Kidney (tissue), 14 donors: ENCODE results near the gene GRIN1. TPM values are rescaled to one million over a fixed set of nuclear protein-coding genes. Genes with fewer than 3 reads are reported as not detected.

Experiments
- DNase-seq, 5 donors: peaks; one replicate each; pipeline ENCODE4 v3.0.0-alpha.2; 2013 to 2020
- FAIRE-seq: peaks from 2 replicates; lab custom pipeline; 2012; peaks lifted over from hg19 to GRCh38; lab: Jason Lieb, UNC
- H3K27ac ChIP-seq, 2 donors: one replicate each; pipeline ENCODE4 v1.7.0; 2013; ENCODE audit warnings: low read depth in 2 of 2, low read length in 2 of 2, inconsistent platforms in 1 of 2
- H3K27me3 ChIP-seq: one replicate; pipeline ENCODE4 v1.7.1; 2013; ENCODE audit warnings: low read length, inconsistent platforms; ENCODE audit not compliant: control insufficient read depth, insufficient read depth
- H3K36me3 ChIP-seq, 3 donors: one replicate each; pipeline versions ENCODE4 v1.7.0 to v1.7.1; 2013; ENCODE audit warnings: low read length in 3 of 3, control low read depth in 1 of 3, inconsistent platforms in 1 of 3; ENCODE audit not compliant: insufficient read depth in 3 of 3, control insufficient read depth in 2 of 3
- H3K4me1 ChIP-seq, 3 donors: one replicate each; pipeline versions ENCODE4 v1.7.0 to v1.7.1; 2013; ENCODE audit warnings: low read length in 3 of 3, inconsistent platforms in 1 of 3, low read depth in 1 of 3; ENCODE audit not compliant: control insufficient read depth in 2 of 3, insufficient read depth in 2 of 3
- H3K4me3 ChIP-seq, 3 donors: one replicate each; pipeline versions ENCODE4 v1.7.0 to v1.8.1; 2013; ENCODE audit warnings: low read length in 3 of 3, control low read depth in 1 of 3, inconsistent platforms in 1 of 3
- H3K9ac ChIP-seq, 3 donors: one replicate each; pipeline versions ENCODE4 v1.7.0 to v1.7.1; 2013; ENCODE audit warnings: low read length in 3 of 3, control low read depth in 1 of 3, inconsistent platforms in 1 of 3
- H3K9me3 ChIP-seq, 3 donors: one replicate each; pipeline versions ENCODE4 v1.7.0 to v1.7.1; 2013; ENCODE audit warnings: low read length in 3 of 3, control low read depth in 1 of 3, inconsistent platforms in 1 of 3; ENCODE audit not compliant: control insufficient read depth in 2 of 3, insufficient read depth in 1 of 3
- CTCF ChIP-seq: IDR thresholded peaks from 3 replicates; pipeline ENCODE4 v1.5.1; 2012; ENCODE audit warnings: mild to moderate bottlenecking, moderate library complexity, borderline replicate concordance; ENCODE audit not compliant: insufficient read depth; ENCODE audit errors: extremely low read depth
- intact Hi-C: fragments of 100-400 bp; cut with DNase I; formaldehyde crosslinking; loops from one replicate; pipeline ENCODE4 v1.11.1; 2022
- microRNA-seq: library from miRNA; unstranded; fragments of <30 nt; microRNA quantifications from one replicate; pipeline ENCODE4 v1.2.0, GENCODE V29; 2020
- polyA plus RNA-seq: library from polyadenylated mRNA; stranded (reverse); fragments of 350-450 nt; fragmentation: Illumina TruSeq; extraction: RNeasy Lipid Tissue Mini Kit (QIAGEN cat#74804); gene quantifications from one replicate; pipeline ENCODE4 v1.2.3, GENCODE V29; 2014; ENCODE audit warnings: low read depth, low replicate concordance; ENCODE audit not compliant: insufficient read depth
- total RNA-seq: library from RNA; stranded (reverse); fragmentation: NEBNext Ultra II Directional; extraction: Animal tissue kit (Norgen Biotek cat#: 25700); gene quantifications from one replicate; pipeline ENCODE4 v1.2.1, GENCODE V29; 2021
- donor health status: control.
- donor health status: control.
- donor health status: control.
- donor health status: control.
- donor health status: control.
- donor health status: DM: yes; HTN: yes; CAD: no.
- donor health status: Normal renal cell carcinoma (clear cell type).

Gene GRIN1
- total and polyA plus RNA-seq, 2 donors from 2014 or later: 0.47 TPM; not detected in 1

GRCh38 chr9:137216188-137216965, 77.4 kb downstream of the GRIN1 start:
- H3K27ac ChIP-seq: no peak overlapping the region
- DNase-seq: peak in 1 of 5 donors; percentile 44
- H3K36me3 ChIP-seq: peaks cover 0 to 2% (median 0%) of the 10 kb centered on the region in 3 donors
- H3K9me3 ChIP-seq: no peaks in the 10 kb centered on the region
- TF ChIP-seq CTCF: no peak
- H3K27me3 ChIP-seq: no peaks in the 10 kb centered on the region
- peaks cover 0 to 21% (median 0%) of the 10 kb centered on the region in 3 donors for H3K4me1 ChIP-seq
- peak overlapping the region in 1 of 3 donors; percentile 40 for H3K9ac ChIP-seq
- no peak overlapping the region for H3K4me3 ChIP-seq
- intact Hi-C loops: no loop called here
- FAIRE-seq: no peak

GRCh38 chr9:137217276-137218211, 78.6 kb downstream of the GRIN1 start:
- DNase-seq (peak; percentile 45 to 92 (median 66)), FAIRE-seq (no peak)
- Histone ChIP-seq H3K9ac (peak overlapping the region in 2 of 3 donors; percentile 22 to 40), H3K4me1 (peaks cover 0 to 21% (median 0%) of the 10 kb centered on the region in 3 donors), H3K36me3 (peaks cover 0 to 2% (median 0%) of the 10 kb centered on the region in 3 donors), H3K4me3 (peak overlapping the region in 2 of 3 donors; percentile 48 to 51), H3K27ac (peak overlapping the region; percentile 67 to 77), H3K27me3 (no peaks in the 10 kb centered on the region), H3K9me3 (no peaks in the 10 kb centered on the region)
- intact Hi-C loops: no loop called here
- no peak for TF ChIP-seq CTCF

- DNase-seq (no peak), FAIRE-seq (no peak)
- intact Hi-C loops: no loop called here
- no peak overlapping the region for H3K27ac ChIP-seq
- no peak overlapping the region for H3K4me3 ChIP-seq
- no peak overlapping the region for H3K9ac ChIP-seq
- H3K4me1 ChIP-seq: peaks cover 0 to 27% (median 0%) of the 10 kb centered on the region in 3 donors
- no peak for TF ChIP-seq CTCF
- H3K9me3 ChIP-seq: no peaks in the 10 kb centered on the region
- peaks cover 0 to 2% (median 0%) of the 10 kb centered on the region in 3 donors for H3K36me3 ChIP-seq
- H3K27me3 ChIP-seq: no peaks in the 10 kb centered on the region
Observed at GRCh38 chr9:137218212-137218753, 79.3 kb downstream of the GRIN1 start.

Small RNA genes within 50 kb of the gene (microRNA-seq; reads per million reads assigned to microRNA genes)
- not detected for gene MIR3621

Other genes starting within 250 kb of the GRIN1 start
Only the 30 nearest of the 31 such genes appear.
- gene C8G, start 193.9 kb upstream of the GRIN1 start, total RNA-seq: 1.9 TPM
- gene C8G, start 193.9 kb upstream of the GRIN1 start, polyA plus RNA-seq: 2.1 TPM
- gene LCN12, start 186.9 kb upstream of the GRIN1 start, total RNA-seq: 42.9 TPM
- 35.5 TPM for gene LCN12, start 186.9 kb upstream of the GRIN1 start, polyA plus RNA-seq
- gene PTGDS, start 161.7 kb upstream of the GRIN1 start, total RNA-seq: 236 TPM
- 709 TPM for gene PTGDS, start 161.7 kb upstream of the GRIN1 start, polyA plus RNA-seq
- 1.4 TPM for gene LCNL1, start 156.2 kb upstream of the GRIN1 start, total RNA-seq
- 0.54 TPM for gene LCNL1, start 156.2 kb upstream of the GRIN1 start, polyA plus RNA-seq
- gene PAXX, start 146.7 kb upstream of the GRIN1 start, total RNA-seq: 54.2 TPM
- 80.9 TPM for gene PAXX, start 146.7 kb upstream of the GRIN1 start, polyA plus RNA-seq
- 4.0 TPM for gene CLIC3, start 142.6 kb upstream of the GRIN1 start, total RNA-seq
- 2.1 TPM for gene CLIC3, start 142.6 kb upstream of the GRIN1 start, polyA plus RNA-seq
- 72.1 TPM for gene ABCA2, start 110.9 kb upstream of the GRIN1 start, total RNA-seq
- gene ABCA2, start 110.9 kb upstream of the GRIN1 start, polyA plus RNA-seq: 39.2 TPM
- gene FUT7, start 107.1 kb upstream of the GRIN1 start, total RNA-seq: 0.60 TPM
- not detected for gene FUT7, start 107.1 kb upstream of the GRIN1 start, polyA plus RNA-seq
- gene NPDC1, start 93.0 kb upstream of the GRIN1 start, total RNA-seq: 189 TPM
- 80.2 TPM for gene NPDC1, start 93.0 kb upstream of the GRIN1 start, polyA plus RNA-seq
- 9.3 TPM for gene ENTPD2, start 85.1 kb upstream of the GRIN1 start, total RNA-seq
- 5.5 TPM for gene ENTPD2, start 85.1 kb upstream of the GRIN1 start, polyA plus RNA-seq
- 2.3 TPM for gene SAPCD2, start 68.6 kb upstream of the GRIN1 start, total RNA-seq
- 1.7 TPM for gene SAPCD2, start 68.6 kb upstream of the GRIN1 start, polyA plus RNA-seq
- 12.7 TPM for gene UAP1L1, start 61.6 kb upstream of the GRIN1 start, total RNA-seq
- gene UAP1L1, start 61.6 kb upstream of the GRIN1 start, polyA plus RNA-seq: 14.4 TPM
- 63.2 TPM for gene MAN1B1, start 52.2 kb upstream of the GRIN1 start, total RNA-seq
- 57.3 TPM for gene MAN1B1, start 52.2 kb upstream of the GRIN1 start, polyA plus RNA-seq
- gene DPP7, start 24.4 kb upstream of the GRIN1 start, total RNA-seq: 164 TPM
- 205 TPM for gene DPP7, start 24.4 kb upstream of the GRIN1 start, polyA plus RNA-seq
- 0.25 TPM for gene LRRC26, start 30.9 kb downstream of the GRIN1 start, total RNA-seq
- gene LRRC26, start 30.9 kb downstream of the GRIN1 start, polyA plus RNA-seq: not detected
- gene TMEM210, start 32.9 kb downstream of the GRIN1 start, total RNA-seq: not detected
- not detected for gene TMEM210, start 32.9 kb downstream of the GRIN1 start, polyA plus RNA-seq
- 57.2 TPM for gene ANAPC2, start 49.4 kb downstream of the GRIN1 start, total RNA-seq
- 19.9 TPM for gene ANAPC2, start 49.4 kb downstream of the GRIN1 start, polyA plus RNA-seq
- gene SSNA1, start 49.5 kb downstream of the GRIN1 start, total RNA-seq: 52.5 TPM
- gene SSNA1, start 49.5 kb downstream of the GRIN1 start, polyA plus RNA-seq: 131 TPM
- gene TPRN, start 61.6 kb downstream of the GRIN1 start, total RNA-seq: 49.5 TPM
- 47.2 TPM for gene TPRN, start 61.6 kb downstream of the GRIN1 start, polyA plus RNA-seq
- 36.3 TPM for gene TMEM203, start 66.5 kb downstream of the GRIN1 start, total RNA-seq
- gene TMEM203, start 66.5 kb downstream of the GRIN1 start, polyA plus RNA-seq: 53.5 TPM
- gene NDOR1, start 66.5 kb downstream of the GRIN1 start, total RNA-seq: 17.8 TPM
- gene NDOR1, start 66.5 kb downstream of the GRIN1 start, polyA plus RNA-seq: 5.9 TPM
- gene RNF208, start 83.1 kb downstream of the GRIN1 start, total RNA-seq: 7.0 TPM
- gene RNF208, start 83.1 kb downstream of the GRIN1 start, polyA plus RNA-seq: 22.8 TPM
- 0.94 TPM for gene CYSRT1, start 86.0 kb downstream of the GRIN1 start, total RNA-seq
- 1.3 TPM for gene CYSRT1, start 86.0 kb downstream of the GRIN1 start, polyA plus RNA-seq
- 0.85 TPM for gene RNF224, start 88.3 kb downstream of the GRIN1 start, total RNA-seq
- gene RNF224, start 88.3 kb downstream of the GRIN1 start, polyA plus RNA-seq: 0.80 TPM
- gene SLC34A3, start 91.7 kb downstream of the GRIN1 start, total RNA-seq: 0.13 TPM
- 36.0 TPM for gene SLC34A3, start 91.7 kb downstream of the GRIN1 start, polyA plus RNA-seq
- gene TUBB4B, start 102.1 kb downstream of the GRIN1 start, total RNA-seq: 258 TPM
- gene TUBB4B, start 102.1 kb downstream of the GRIN1 start, polyA plus RNA-seq: 394 TPM
- gene STPG3, start 112.1 kb downstream of the GRIN1 start, total RNA-seq: 0.38 TPM
- gene STPG3, start 112.1 kb downstream of the GRIN1 start, polyA plus RNA-seq: not detected
- 57.3 TPM for gene NELFB, start 116.2 kb downstream of the GRIN1 start, total RNA-seq
- 43.8 TPM for gene NELFB, start 116.2 kb downstream of the GRIN1 start, polyA plus RNA-seq
- 23.8 TPM for gene TOR4A, start 138.6 kb downstream of the GRIN1 start, total RNA-seq
- gene TOR4A, start 138.6 kb downstream of the GRIN1 start, polyA plus RNA-seq: 4.9 TPM
- 4.7 TPM for gene NRARP, start 163.1 kb downstream of the GRIN1 start, total RNA-seq
- gene NRARP, start 163.1 kb downstream of the GRIN1 start, polyA plus RNA-seq: 1.7 TPM